H1 (cell line): ENCODE measurements around the gene PRKCZ. TPM values are rescaled to one million over a fixed set of nuclear protein-coding genes. Genes with fewer than 3 reads are reported as not detected.

ENCODE experiments used
- CTCF ChIA-PET: fragments of 300-600 bp; sonication (Branson Sonifier 250); formaldehyde crosslinking; loops from one replicate; lab custom pipeline; 2021; ENCODE audit not compliant: partially characterized antibody; lab: Charles Lee
- POLR2A ChIA-PET: fragments of 300-600 bp; sonication (Branson Sonifier 250); formaldehyde crosslinking; loops from one replicate; lab custom pipeline; 2021; ENCODE audit warnings: inconsistent platforms; ENCODE audit not compliant: partially characterized antibody; lab: Charles Lee
- DNase-seq, 2 experiments: peaks; one replicate each; pipeline versions ENCODE4 v3.0.0 to v3.0.0-alpha.2; 2010 to 2022; ENCODE audit warnings: low spot score in 2 of 2, low read depth in 1 of 2, mixed read lengths in 1 of 2
- FAIRE-seq: peaks from 2 replicates; lab custom pipeline; 2011; peaks lifted over from hg19 to GRCh38; lab: Jason Lieb, UNC
- H2AFZ ChIP-seq: 2 replicates; pipeline ENCODE4 v1.8.1; 2012; ENCODE audit warnings: low read length, inconsistent platforms
- H2AK5ac ChIP-seq: 2 replicates; pipeline ENCODE4 v1.6.1; 2013; ENCODE audit warnings: low read depth, low read length
- H2BK120ac ChIP-seq: replicated peaks from 2 replicates; pipeline ENCODE3; 2013; ENCODE audit warnings: low read depth, low read length, inconsistent platforms
- H2BK12ac ChIP-seq: 2 replicates; pipeline ENCODE4 v1.6.1; 2013; ENCODE audit warnings: low read depth, low read length
- H2BK15ac ChIP-seq: 2 replicates; pipeline ENCODE4 v1.6.1; 2013; ENCODE audit warnings: low read length
- H2BK20ac ChIP-seq: 2 replicates; pipeline ENCODE4 v1.6.1; 2013; ENCODE audit warnings: low read length
- H2BK5ac ChIP-seq: 2 replicates; pipeline ENCODE4 v1.6.1; 2013; ENCODE audit warnings: low read depth, low read length
- H3K14ac ChIP-seq: 2 replicates; pipeline ENCODE4 v1.6.1; 2013; ENCODE audit warnings: inconsistent platforms; ENCODE audit not compliant: insufficient read length
- H3K18ac ChIP-seq: 2 replicates; pipeline ENCODE4 v1.6.1; 2013; ENCODE audit warnings: low read length; ENCODE audit errors: extremely low read depth
- H3K23ac ChIP-seq: 2 replicates; pipeline ENCODE4 v1.6.1; 2013; ENCODE audit warnings: inconsistent platforms; ENCODE audit not compliant: insufficient read length
- H3K23me2 ChIP-seq: 2 replicates; pipeline ENCODE4 v1.6.1; 2013; ENCODE audit warnings: low read depth, low read length
- H3K27ac ChIP-seq: 2 replicates; pipeline ENCODE4 v1.6.1; 2011; ENCODE audit warnings: low read depth, low read length, inconsistent platforms
- H3K27me3 ChIP-seq, 4 experiments: replicated peaks in 1 of 4; 1 replicate in 1 of 4; 2 replicates in 3 of 4; pipeline versions ENCODE4 v1.6.1 to v1.8.1; 2011 to 2013; ENCODE audit warnings: low read length in 3 of 4, mild to moderate bottlenecking in 3 of 4, inconsistent platforms in 2 of 4, mixed read lengths in 2 of 4, moderate library complexity in 1 of 4; ENCODE audit not compliant: control insufficient read depth in 3 of 4, insufficient read depth in 3 of 4; ENCODE audit errors: extremely low read depth in 1 of 4
- H3K36me3 ChIP-seq, 4 experiments: 2 replicates each; pipeline versions ENCODE4 v1.6.1 to v1.8.1; 2011 to 2013; ENCODE audit warnings: mild to moderate bottlenecking in 4 of 4, low read length in 3 of 4, moderate library complexity in 2 of 4, control low read depth in 1 of 4, inconsistent platforms in 1 of 4; ENCODE audit not compliant: insufficient read depth in 4 of 4, control insufficient read depth in 2 of 4
- H3K4ac ChIP-seq: replicated peaks from 2 replicates; pipeline ENCODE3; 2013; ENCODE audit warnings: low read length, low read depth, mixed read lengths, inconsistent platforms; ENCODE audit not compliant: insufficient read length
- H3K4me1 ChIP-seq, 4 experiments: replicated peaks in 1 of 4; 1 replicate in 1 of 4; 2 replicates in 3 of 4; pipeline versions ENCODE4 v1.6.1 to v1.8.1; 2011 to 2013; ENCODE audit warnings: low read length in 3 of 4, inconsistent platforms in 2 of 4, mixed read lengths in 1 of 4; ENCODE audit not compliant: insufficient read depth in 4 of 4, control insufficient read depth in 3 of 4
- H3K4me2 ChIP-seq, 2 experiments: 2 replicates each; pipeline versions ENCODE4 v1.6.1 to v1.8.1; 2011 to 2013; ENCODE audit warnings: low read depth in 2 of 2, low read length in 2 of 2, control low read depth in 1 of 2, inconsistent platforms in 1 of 2, mild to moderate bottlenecking in 1 of 2; ENCODE audit not compliant: insufficient read depth in 1 of 2
- H3K4me3 ChIP-seq, 4 experiments: fragments of 200-600, 300-600 bp in 1 of 4; sonication (generic), shearing (Covaris generic), sonication (Bioruptor Twin) in 1 of 4; 2 replicates each; pipeline versions ENCODE4 v1.5.1 to v1.8.1; 2011 to 2016; ENCODE audit warnings: low read length in 4 of 4, low read depth in 3 of 4, control low read depth in 2 of 4, inconsistent platforms in 2 of 4, mild to moderate bottlenecking in 2 of 4, mixed read lengths in 1 of 4, moderate library complexity in 1 of 4; ENCODE audit not compliant: insufficient read depth in 2 of 4; ENCODE audit errors: extremely low read depth in 1 of 4
- H3K56ac ChIP-seq: replicated peaks from 2 replicates; pipeline ENCODE3; 2013; ENCODE audit warnings: low read depth, mild to moderate bottlenecking, mixed read lengths, low read length, inconsistent platforms; ENCODE audit not compliant: insufficient read length
- H3K79me1 ChIP-seq: 2 replicates; pipeline ENCODE4 v1.6.1; 2013; ENCODE audit warnings: low read depth, low read length, control low read depth
- H3K79me2 ChIP-seq, 2 experiments: 2 replicates each; pipeline versions ENCODE4 v1.6.1 to v1.8.1; 2012 to 2013; ENCODE audit warnings: low read length in 2 of 2, mild to moderate bottlenecking in 2 of 2, inconsistent platforms in 1 of 2; ENCODE audit not compliant: insufficient read depth in 2 of 2, control insufficient read depth in 1 of 2
- H3K9ac ChIP-seq, 4 experiments: replicated peaks in 1 of 4; 1 replicate in 1 of 4; 2 replicates in 3 of 4; pipeline versions ENCODE4 v1.6.1 to v1.8.1; 2011 to 2013; ENCODE audit warnings: low read depth in 3 of 4, low read length in 3 of 4, control low read depth in 2 of 4, mild to moderate bottlenecking in 2 of 4, moderate library complexity in 2 of 4, inconsistent platforms in 1 of 4; ENCODE audit errors: extremely low read depth in 1 of 4
- H3K9me3 ChIP-seq, 2 experiments: 2 replicates each; pipeline versions ENCODE4 v1.6.1 to v1.8.1; 2012 to 2013; ENCODE audit warnings: mild to moderate bottlenecking in 2 of 2, moderate library complexity in 2 of 2, control low read depth in 1 of 2, inconsistent platforms in 1 of 2, low read depth in 1 of 2, low read length in 1 of 2, mixed read lengths in 1 of 2; ENCODE audit not compliant: insufficient read depth in 2 of 2
- H4K20me1 ChIP-seq, 2 experiments: replicated peaks in 1 of 2; 2 replicates each; pipeline versions ENCODE3 to v1.8.1; 2011 to 2013; ENCODE audit warnings: inconsistent platforms in 2 of 2, low read length in 2 of 2, mild to moderate bottlenecking in 1 of 2; ENCODE audit not compliant: insufficient read depth in 2 of 2, control insufficient read depth in 1 of 2
- H4K5ac ChIP-seq: 2 replicates; pipeline ENCODE4 v1.6.1; 2013; ENCODE audit warnings: low read length, low read depth, mixed read lengths, inconsistent platforms; ENCODE audit not compliant: insufficient read length
- H4K8ac ChIP-seq: 2 replicates; pipeline ENCODE4 v1.8.0; 2013; ENCODE audit warnings: mild to moderate bottlenecking, moderate library complexity, low read length, inconsistent platforms; ENCODE audit not compliant: insufficient read depth; ENCODE audit errors: extremely low read depth
- H4K91ac ChIP-seq: replicated peaks from 2 replicates; pipeline ENCODE3; 2013; ENCODE audit warnings: low read length, mixed read lengths, inconsistent platforms; ENCODE audit not compliant: insufficient read length
- BRCA1 ChIP-seq: IDR thresholded peaks from 2 replicates; pipeline ENCODE4 v1.6.1; 2012; ENCODE audit warnings: low read depth, low read length, improper control_type of control experiment
- RAD21 ChIP-seq, 2 experiments: IDR thresholded peaks in 1 of 2; conservative IDR thresholded peaks in 1 of 2; 2 replicates each; pipeline ENCODE4 v1.6.1; 2011; ENCODE audit warnings: low read depth in 2 of 2, low read length in 2 of 2, improper control_type of control experiment in 1 of 2, inconsistent platforms in 1 of 2, mild to moderate bottlenecking in 1 of 2, moderate library complexity in 1 of 2
- WGBS, 2 experiments: shearing (Covaris generic) in 1 of 2; methylation state at CpG; one replicate each; pipeline versions ENCODE4 v1.1.6 to v1.1.7; 2013 to 2015; ENCODE audit warnings: low lambda C conversion rate in 2 of 2, mixed read lengths in 2 of 2, inconsistent platforms in 1 of 2, low coverage in 1 of 2, missing lambda C conversion rate in 1 of 2; ENCODE audit not compliant: insufficient replicate concordance in 2 of 2, insufficient coverage in 1 of 2, insufficient read length in 1 of 2; ENCODE audit errors: extremely low coverage in 1 of 2, missing lambda C conversion rate in 1 of 2; 5-methylcytosine and 5-hydroxymethylcytosine counted together
- polyA plus RNA-seq, 7 experiments: library from polyadenylated mRNA; depleted of rRNA in 3 of 7; stranded (reverse) in 5 of 7; unstranded in 2 of 7; fragments of >200 nt in 5 of 7; fragments of 200-250 nt in 2 of 7; gene quantifications; 1 replicate in 5 of 7; 2 replicates in 1 of 7; 4 replicates in 1 of 7; pipeline versions ENCODE4 v1.2.1 to v1.2.3, GENCODE V29; 2011 to 2013; ENCODE audit warnings: missing spikeins in 2 of 7, mixed read lengths in 2 of 7
- total RNA-seq: library from RNA; stranded (reverse); fragmentation: NEBNext Ultra II Directional; extraction: Animal tissue kit (Norgen Biotek cat#: 25700); gene quantifications from 2 replicates; pipeline ENCODE4 v1.2.1, GENCODE V29; 2021

Gene PRKCZ
- total and polyA plus RNA-seq, 2 of the 8 experiments (the other 6 are each of a cell fraction or from before 2014, with no cell fraction given) = 37.4 to 45.1 TPM

DNA sequence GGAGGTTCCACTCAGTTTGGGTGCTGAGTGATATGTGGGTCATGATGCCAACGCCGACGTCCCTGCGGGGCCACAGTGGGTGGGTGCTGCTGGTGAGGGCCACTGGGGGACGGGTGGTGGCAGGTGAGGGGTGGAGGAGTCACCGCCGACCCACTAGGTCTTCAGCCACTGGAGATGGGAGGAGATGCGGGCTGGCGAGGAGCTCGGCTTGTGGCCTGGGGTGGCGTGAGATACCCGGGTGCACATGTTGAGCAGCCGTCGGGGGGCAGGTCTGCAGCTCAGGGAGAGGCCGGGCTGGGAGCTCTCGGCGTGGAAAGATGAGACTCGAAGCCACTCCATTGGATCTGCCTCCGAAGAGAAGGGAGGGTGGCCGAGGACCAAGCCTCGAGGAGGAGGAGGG, 103.8 kb downstream of the PRKCZ start:
- Histone ChIP-seq H3K27ac (no peak overlapping the region), H3K9ac (no peak overlapping the region), H2AK5ac (no peak overlapping the region), H4K5ac (no peak overlapping the region), H4K8ac (no peak overlapping the region), H3K23me2 (peaks cover 9% of the 10 kb centered on the region; the same call in 1 of the 2 replicates), H2BK15ac (no peak overlapping the region), H2AFZ (no peak overlapping the region), H2BK5ac (no peak overlapping the region), H3K4me3 (no peak overlapping the region), H3K4ac (no peak overlapping the region), H2BK20ac (no peak overlapping the region), H3K4me2 (no peak overlapping the region), H3K56ac (no peak overlapping the region), H3K4me1 (no peaks in the 10 kb centered on the region), H3K79me2 (peaks cover 0 to 4% of the 10 kb centered on the region in 2 experiments; a peak in 1 of 4 replicates), H2BK120ac (no peak overlapping the region), H3K18ac (no peak overlapping the region), H4K20me1 (peaks cover 0 to 17% of the 10 kb centered on the region in 2 experiments), H3K23ac (no peak overlapping the region), H3K36me3 (peaks cover 0 to 16% (median 6%) of the 10 kb centered on the region in 4 experiments; a peak in 7 of 8 replicates), H4K91ac (no peak overlapping the region), H2BK12ac (no peak overlapping the region), H3K27me3 (no peaks in the 10 kb centered on the region), H3K79me1 (no peaks in the 10 kb centered on the region; the same call in none of the 2 replicates), H3K9me3 (no peaks in the 10 kb centered on the region), H3K14ac (no peak overlapping the region)
- FAIRE-seq = no peak
- 96% methylated on average over 20 of the region's 21 CpGs; no CpG with 5 or more reads in 1 of the 2 experiments for WGBS, 2 experiments
- ChIA-PET CTCF (interaction anchor here (1.0 to 2.3 kb wide), 5 partner anchors 14 to 76 kb away, joined by 3 to 11 read pairs (median 3); no protein-coding TSS in a partner anchor), POLR2A (interaction anchor here (0.9 kb wide), 1 partner anchor 12 kb away, joined by 3 read pairs; no protein-coding TSS in a partner anchor)
- no peak for DNase-seq
- TF ChIP-seq RAD21 (IDR thresholded peaks at IDR 0.05 in 1 of 2, conservative IDR thresholded peaks at IDR 0.05 in 1 of 2; ENCODE audit: low read depth in 2 of 2, low read length in 2 of 2) = no peak
- TF ChIP-seq BRCA1 = no peak
